WTC11 (cell line): Measurements from ENCODE around the gene GRIK2.

Experiments used
- CREB1 ChIP-seq: sonication (generic); formaldehyde crosslinking; IDR thresholded peaks from 2 replicates; pipeline ENCODE4 v1.8.0; 2023; ENCODE audit warnings: mild to moderate bottlenecking, missing genetic modification reagents
- ETV6 ChIP-seq: sonication (generic); formaldehyde crosslinking; IDR thresholded peaks from 2 replicates; pipeline ENCODE4 v1.8.1; 2022; ENCODE audit warnings: mild to moderate bottlenecking, missing genetic modification reagents
- FOXJ3 ChIP-seq: sonication (generic); formaldehyde crosslinking; IDR thresholded peaks from 2 replicates; pipeline ENCODE4 v1.9.0; 2021; ENCODE audit warnings: missing genetic modification reagents, mild to moderate bottlenecking, borderline replicate concordance
- JUN ChIP-seq: sonication (generic); formaldehyde crosslinking; IDR thresholded peaks from 2 replicates; pipeline ENCODE4 v1.8.0; 2023; ENCODE audit warnings: mild to moderate bottlenecking, missing genetic modification reagents
- NR3C1 ChIP-seq: sonication (generic); formaldehyde crosslinking; conservative IDR thresholded peaks from 2 replicates; pipeline ENCODE4 v1.8.1; 2023; ENCODE audit warnings: low read depth, mild to moderate bottlenecking, missing genetic modification reagents
- SMAD3 ChIP-seq: sonication (generic); formaldehyde crosslinking; IDR thresholded peaks from 2 replicates; pipeline ENCODE4 v1.8.0; 2022; ENCODE audit warnings: missing genetic modification reagents, mild to moderate bottlenecking, borderline replicate concordance
- USF1 ChIP-seq: sonication (generic); formaldehyde crosslinking; IDR thresholded peaks from 2 replicates; pipeline ENCODE4 v1.8.0; 2022; ENCODE audit warnings: mild to moderate bottlenecking, missing genetic modification reagents
- ZNF232 ChIP-seq: sonication (generic); formaldehyde crosslinking; IDR thresholded peaks from 2 replicates; pipeline ENCODE4 v1.8.0; 2022; ENCODE audit warnings: mild to moderate bottlenecking, missing genetic modification reagents
- ZNF416 ChIP-seq: fragments of 250-450 bp; sonication (Bioruptor Pico); IDR thresholded peaks from 2 replicates; pipeline ENCODE4 v1.9.0; 2021; ENCODE audit warnings: mild to moderate bottlenecking, inconsistent platforms
- TF ChIP-seq, protein P1 (sequence below): fragments of 200-600 bp; IDR thresholded peaks from 2 replicates; pipeline ENCODE4 v1.8.0; 2022; ENCODE audit warnings: antibody characterized with exemption
- TF ChIP-seq, protein P2 (sequence below): sonication (generic); formaldehyde crosslinking; conservative IDR thresholded peaks from 2 replicates; pipeline ENCODE4 v1.8.1; 2022; ENCODE audit warnings: mild to moderate bottlenecking, missing genetic modification reagents
- TF ChIP-seq, protein P3 (sequence below): sonication (generic); formaldehyde crosslinking; IDR thresholded peaks from 2 replicates; pipeline ENCODE4 v1.8.0; 2022; ENCODE audit warnings: mild to moderate bottlenecking, missing genetic modification reagents

DNA sequence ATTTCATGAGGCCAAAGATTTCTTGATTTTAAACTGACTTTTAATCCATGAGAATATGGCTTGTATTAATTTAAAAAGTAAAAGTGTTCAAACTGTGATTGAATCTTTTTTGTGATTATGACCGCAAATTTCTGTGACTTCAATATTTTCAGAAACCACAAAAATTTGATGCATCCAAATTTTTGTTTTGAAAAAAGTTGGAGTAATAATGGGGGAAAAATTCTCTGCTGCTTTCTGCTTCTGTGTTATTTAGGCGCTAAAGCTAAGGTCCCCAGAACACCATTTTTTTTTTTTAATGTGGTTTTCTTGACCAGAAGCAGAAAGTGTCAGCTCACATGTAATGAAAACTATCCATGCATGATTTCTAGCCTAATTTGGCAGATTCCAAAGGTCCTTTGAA, 65.3 kb downstream of the GRIK2 start:
- TF ChIP-seq, protein P1, sequence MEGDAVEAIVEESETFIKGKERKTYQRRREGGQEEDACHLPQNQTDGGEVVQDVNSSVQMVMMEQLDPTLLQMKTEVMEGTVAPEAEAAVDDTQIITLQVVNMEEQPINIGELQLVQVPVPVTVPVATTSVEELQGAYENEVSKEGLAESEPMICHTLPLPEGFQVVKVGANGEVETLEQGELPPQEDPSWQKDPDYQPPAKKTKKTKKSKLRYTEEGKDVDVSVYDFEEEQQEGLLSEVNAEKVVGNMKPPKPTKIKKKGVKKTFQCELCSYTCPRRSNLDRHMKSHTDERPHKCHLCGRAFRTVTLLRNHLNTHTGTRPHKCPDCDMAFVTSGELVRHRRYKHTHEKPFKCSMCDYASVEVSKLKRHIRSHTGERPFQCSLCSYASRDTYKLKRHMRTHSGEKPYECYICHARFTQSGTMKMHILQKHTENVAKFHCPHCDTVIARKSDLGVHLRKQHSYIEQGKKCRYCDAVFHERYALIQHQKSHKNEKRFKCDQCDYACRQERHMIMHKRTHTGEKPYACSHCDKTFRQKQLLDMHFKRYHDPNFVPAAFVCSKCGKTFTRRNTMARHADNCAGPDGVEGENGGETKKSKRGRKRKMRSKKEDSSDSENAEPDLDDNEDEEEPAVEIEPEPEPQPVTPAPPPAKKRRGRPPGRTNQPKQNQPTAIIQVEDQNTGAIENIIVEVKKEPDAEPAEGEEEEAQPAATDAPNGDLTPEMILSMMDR = no peak
- TF ChIP-seq ETV6 (CRISPR knock-in tag) = no peak
- no peak for TF ChIP-seq ZNF416 (CRISPR knock-in tag)
- no peak for TF ChIP-seq CREB1 (CRISPR knock-in tag)
- TF ChIP-seq, protein P2, sequence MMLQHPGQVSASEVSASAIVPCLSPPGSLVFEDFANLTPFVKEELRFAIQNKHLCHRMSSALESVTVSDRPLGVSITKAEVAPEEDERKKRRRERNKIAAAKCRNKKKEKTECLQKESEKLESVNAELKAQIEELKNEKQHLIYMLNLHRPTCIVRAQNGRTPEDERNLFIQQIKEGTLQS (CRISPR knock-in tag) = no peak
- no peak for TF ChIP-seq NR3C1 (CRISPR knock-in tag)
- no peak for TF ChIP-seq FOXJ3 (CRISPR knock-in tag)
- no peak for TF ChIP-seq SMAD3 (CRISPR knock-in tag)
- TF ChIP-seq USF1 (CRISPR knock-in tag) = no peak
- TF ChIP-seq, protein P3, sequence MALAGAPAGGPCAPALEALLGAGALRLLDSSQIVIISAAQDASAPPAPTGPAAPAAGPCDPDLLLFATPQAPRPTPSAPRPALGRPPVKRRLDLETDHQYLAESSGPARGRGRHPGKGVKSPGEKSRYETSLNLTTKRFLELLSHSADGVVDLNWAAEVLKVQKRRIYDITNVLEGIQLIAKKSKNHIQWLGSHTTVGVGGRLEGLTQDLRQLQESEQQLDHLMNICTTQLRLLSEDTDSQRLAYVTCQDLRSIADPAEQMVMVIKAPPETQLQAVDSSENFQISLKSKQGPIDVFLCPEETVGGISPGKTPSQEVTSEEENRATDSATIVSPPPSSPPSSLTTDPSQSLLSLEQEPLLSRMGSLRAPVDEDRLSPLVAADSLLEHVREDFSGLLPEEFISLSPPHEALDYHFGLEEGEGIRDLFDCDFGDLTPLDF (CRISPR knock-in tag) = no peak
- no peak for TF ChIP-seq JUN (CRISPR knock-in tag)
- TF ChIP-seq ZNF232 = no peak
